GM19023 (cell line): ENCODE results near the gene KPNB1.

Experiments
- ATAC-seq: cut with Tn5 transposase; IDR thresholded peaks from one replicate; pipeline ENCODE4 v1.9.1; 2021; ENCODE audit warnings: mild to moderate bottlenecking, moderate library complexity; ENCODE audit not compliant: unreplicated experiment

The KPNB1 gene

GRCh38 chr17:47728214-47728877 is 78.6 kb downstream of the KPNB1 start:
- ATAC-seq: no peak

DNA sequence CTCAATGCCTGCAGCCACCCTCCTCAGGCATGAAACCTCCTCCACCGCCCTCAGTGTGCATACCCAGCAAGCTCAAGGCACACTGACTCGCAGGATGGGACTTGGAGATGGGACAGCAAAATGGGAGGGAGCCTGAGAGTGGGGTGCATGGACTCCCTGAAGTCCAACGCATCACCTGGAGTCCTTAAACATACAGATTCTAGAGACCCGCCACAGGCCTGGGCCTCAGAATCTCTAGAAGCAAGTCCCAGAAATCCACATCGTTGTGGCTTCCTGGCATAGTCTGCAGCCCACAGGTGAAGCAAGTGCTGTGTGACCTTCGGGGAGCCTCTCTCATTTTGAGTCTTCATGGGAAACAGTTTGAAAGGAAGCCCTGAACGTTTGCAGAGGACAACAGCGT is 79.8 kb downstream of the KPNB1 start:
- ATAC-seq: no peak

DNA sequence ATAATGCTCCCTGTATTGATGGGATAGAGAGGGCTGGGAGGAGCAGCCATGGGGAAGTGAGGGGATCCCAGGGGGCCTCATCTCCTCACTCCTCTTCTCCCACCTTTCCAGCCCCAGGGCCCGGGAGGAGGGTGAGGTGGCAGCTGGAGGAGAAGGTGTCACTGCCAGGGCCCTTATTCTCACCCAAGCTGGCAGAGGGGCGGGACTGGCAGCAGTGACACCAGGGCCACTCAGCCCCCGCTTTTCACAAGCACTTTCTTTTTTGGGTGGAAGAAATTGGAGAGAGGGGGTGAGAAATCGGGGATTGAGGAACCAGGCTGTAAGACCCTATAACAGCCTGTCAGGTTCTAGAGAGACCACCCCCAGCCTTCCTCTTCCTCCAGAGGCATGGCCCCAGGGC is 81.0 kb downstream of the KPNB1 start:
- no peak for ATAC-seq

DNA sequence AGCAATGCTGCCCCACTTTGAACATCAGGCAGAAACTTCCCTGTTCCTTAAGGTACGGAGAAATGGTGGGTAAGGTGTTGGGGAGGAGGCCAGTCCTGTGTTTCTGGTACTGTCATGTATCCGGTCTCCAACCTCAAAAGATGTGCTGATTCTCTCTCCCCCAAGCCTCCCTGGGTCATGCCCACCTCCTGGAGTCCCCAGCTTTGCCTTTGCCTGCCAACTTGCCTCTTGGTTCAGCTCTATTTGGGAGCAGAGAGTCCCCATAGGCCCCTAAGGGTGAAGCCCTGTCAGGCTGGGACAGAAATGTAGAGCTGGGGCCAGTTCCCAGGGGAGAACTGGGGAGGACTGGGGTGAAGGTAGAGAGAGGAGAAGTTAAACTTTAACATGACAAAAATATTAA is 81.7 kb downstream of the KPNB1 start:
- ATAC-seq: no peak

GRCh38 chr17:47732399-47733046 is 82.8 kb downstream of the KPNB1 start:
- ATAC-seq: no peak

GRCh38 chr17:47733047-47733673 is 83.4 kb downstream of the KPNB1 start, which contains the start of gene TBX21:
Gene TBX21 (plus strand): TSS chr17:47733236. CDS start chr17:47733455, 219 bp downstream.
- peak; percentile 62 for ATAC-seq

- ATAC-seq: peak; percentile 12
Observed at GRCh38 chr17:47733674-47734410, 84.1 kb downstream of the KPNB1 start.

DNA sequence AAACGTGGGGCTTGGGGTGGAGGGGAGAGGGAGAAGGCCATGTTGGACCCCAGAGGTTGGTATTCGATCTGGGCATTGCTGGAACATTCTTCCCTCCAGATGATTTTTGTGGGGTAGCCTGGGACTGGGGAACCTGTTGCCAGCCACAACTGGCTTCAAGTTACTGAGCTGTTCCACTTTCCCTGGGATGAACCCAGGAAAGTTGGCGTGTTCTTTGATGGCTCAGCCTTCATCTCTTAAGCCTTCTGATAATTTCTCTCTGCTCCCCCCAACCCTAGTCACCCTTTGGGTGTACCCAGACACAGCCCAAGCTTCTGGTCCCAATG is 85.4 kb downstream of the KPNB1 start:
- no peak for ATAC-seq
